ENCODE data around the gene PTPRK. TPM values are rescaled to one million over a fixed set of nuclear protein-coding genes. Genes with fewer than 3 reads are reported as not detected.

PTPRK gene
- total and polyA plus RNA-seq, 4 donors: 8.2 to 224 (median 42.9) TPM

GRCh38 chr6:128474933-128475332 is 45.5 kb downstream of the PTPRK start:
- ATAC-seq (ENCODE audit: insufficient read depth, low FRiP score): no peak
- Histone ChIP-seq H3K36me3 (ENCODE audit: control insufficient read depth in 4 of 4, insufficient read depth in 4 of 4, low read length in 4 of 4) (no peaks in the 10 kb centered on the region), H3K27ac (ENCODE audit: low read depth in 1 of 2, low read length in 1 of 2) (no peak overlapping the region), H3K9ac (ENCODE audit: insufficient read depth in 1 of 2, low read length in 2 of 2) (no peak overlapping the region), H3K4me1 (ENCODE audit: control insufficient read depth in 5 of 5, insufficient read depth in 5 of 5, low read length in 5 of 5) (peaks cover 0 to 21% (median 0%) of the 10 kb centered on the region in 5 donors), H3K9me3 (ENCODE audit: control insufficient read depth in 4 of 4, insufficient read depth in 3 of 4, low read length in 3 of 4) (no peaks in the 10 kb centered on the region), H3K4me3 (no peak overlapping the region), H3K27me3 (ENCODE audit: control insufficient read depth in 3 of 3, insufficient read depth in 3 of 3, low read length in 2 of 3) (no peaks in the 10 kb centered on the region)
- no peak for DNase-seq
- WGBS, 2 donors: 78 to 85% methylated on average over 1 of the region's 1 CpG
- TF ChIP-seq CTCF (IDR thresholded peaks at IDR 0.05; ENCODE audit: control extremely low read depth, extremely low read depth): no peak

- WGBS, 2 donors: 94 to 98% methylated on average over 1 of the region's 1 CpG
Observed at GRCh38 chr6:128474481-128474880, 45.9 kb downstream of the PTPRK start.

GRCh38 chr6:128471907-128472306 is 48.5 kb downstream of the PTPRK start:
- H3K36me3 ChIP-seq (ENCODE audit: control insufficient read depth in 4 of 4, insufficient read depth in 4 of 4, low read length in 4 of 4): no peaks in the 10 kb centered on the region
- ATAC-seq (ENCODE audit: insufficient read depth, low FRiP score) (no peak), DNase-seq (no peak)
- no peaks in the 10 kb centered on the region for H3K9me3 ChIP-seq (ENCODE audit: control insufficient read depth in 4 of 4, insufficient read depth in 3 of 4, low read length in 3 of 4)
- WGBS, 2 donors: 87 to 89% methylated on average over 4 of the region's 4 CpGs
- no peak for TF ChIP-seq CTCF (IDR thresholded peaks at IDR 0.05; ENCODE audit: control extremely low read depth, extremely low read depth)
- H3K27ac ChIP-seq (ENCODE audit: low read depth in 1 of 2, low read length in 1 of 2): no peak overlapping the region
- no peak overlapping the region for H3K4me3 ChIP-seq
- H3K27me3 ChIP-seq (ENCODE audit: control insufficient read depth in 3 of 3, insufficient read depth in 3 of 3, low read length in 2 of 3): no peaks in the 10 kb centered on the region
- H3K9ac ChIP-seq (ENCODE audit: insufficient read depth in 1 of 2, low read length in 2 of 2): no peak overlapping the region
- peaks cover 0 to 20% (median 0%) of the 10 kb centered on the region in 5 donors for H3K4me1 ChIP-seq (ENCODE audit: control insufficient read depth in 5 of 5, insufficient read depth in 5 of 5, low read length in 5 of 5)

More at GRCh38 chr6:128474481-128474880, 45.9 kb downstream of the PTPRK start:
- H3K9me3 ChIP-seq (ENCODE audit: control insufficient read depth in 4 of 4, insufficient read depth in 3 of 4, low read length in 3 of 4): no peaks in the 10 kb centered on the region
- peaks cover 0 to 25% (median 0%) of the 10 kb centered on the region in 5 donors for H3K4me1 ChIP-seq (ENCODE audit: control insufficient read depth in 5 of 5, insufficient read depth in 5 of 5, low read length in 5 of 5)
- ATAC-seq (ENCODE audit: insufficient read depth, low FRiP score) (no peak), DNase-seq (no peak)
- no peak overlapping the region for H3K9ac ChIP-seq (ENCODE audit: insufficient read depth in 1 of 2, low read length in 2 of 2)
- H3K27ac ChIP-seq (ENCODE audit: low read depth in 1 of 2, low read length in 1 of 2): no peak overlapping the region
- no peak overlapping the region for H3K4me3 ChIP-seq
- TF ChIP-seq CTCF (IDR thresholded peaks at IDR 0.05; ENCODE audit: control extremely low read depth, extremely low read depth): no peak
- no peaks in the 10 kb centered on the region for H3K27me3 ChIP-seq (ENCODE audit: control insufficient read depth in 3 of 3, insufficient read depth in 3 of 3, low read length in 2 of 3)
- no peaks in the 10 kb centered on the region for H3K36me3 ChIP-seq (ENCODE audit: control insufficient read depth in 4 of 4, insufficient read depth in 4 of 4, low read length in 4 of 4)

All from lung (tissue), 12 donors.